PC-3 (cell line): ENCODE results near the gene KIT. TPM values are rescaled to one million over a fixed set of nuclear protein-coding genes. Genes with fewer than 3 reads are reported as not detected.

Experiments
- ATAC-seq: fragments of 200-7000 bp; cut with Tn5 transposase; 2 replicates; pipeline ENCODE4 v1.9.1; 2020; ENCODE audit warnings: mild to moderate bottlenecking, moderate library complexity
- BruUV-seq: library from RNA; stranded (reverse); fragments of 400-500 nt; replicated peaks from 2 replicates; lab custom pipeline; 2021; lab: Mats Ljungman, UMichigan
- CTCF ChIA-PET: fragments of 300-600 bp; sonication (Branson Sonifier 250); formaldehyde crosslinking; loops from one replicate; lab custom pipeline; 2022; ENCODE audit warnings: antibody characterized with exemption; lab: Charles Lee
- POLR2A ChIA-PET: fragments of 300-600 bp; sonication (Branson Sonifier 250); formaldehyde crosslinking; loops from one replicate; lab custom pipeline; 2022; ENCODE audit warnings: antibody characterized with exemption; ENCODE audit not compliant: unreplicated experiment; lab: Charles Lee
- DNase-seq: peaks from one replicate; pipeline ENCODE4 v3.0.0-alpha.2; 2015
- H2AFZ ChIP-seq: fragments of 300-600 bp; sonication (generic); 2 replicates; pipeline ENCODE4 v1.6.0; 2016; ENCODE audit warnings: antibody characterized with exemption, low read length
- H3F3A ChIP-seq: fragments of 300-600 bp; sonication (generic); one replicate; pipeline ENCODE4 v1.6.0; 2017; ENCODE audit warnings: antibody characterized with exemption, low read length, control low read depth, mild to moderate bottlenecking; ENCODE audit not compliant: unreplicated experiment
- H3K27ac ChIP-seq: fragments of 300-600 bp; sonication (generic); 2 replicates; pipeline ENCODE4 v1.5.1; 2016; ENCODE audit warnings: mild to moderate bottlenecking, low read length
- H3K27me3 ChIP-seq: fragments of 300-600 bp; sonication (generic); 2 replicates; pipeline ENCODE4 v1.6.1; 2016; ENCODE audit warnings: low read length, mixed read lengths
- H3K36me3 ChIP-seq: fragments of 300-600 bp; sonication (generic); 2 replicates; pipeline ENCODE4 v1.6.1; 2016; ENCODE audit warnings: low read depth, mixed run types, low read length, mixed read lengths
- H3K4me1 ChIP-seq: fragments of 300-600 bp; sonication (generic); 2 replicates; pipeline ENCODE4 v1.5.1; 2016; ENCODE audit warnings: low read length; ENCODE audit not compliant: insufficient read depth
- H3K4me2 ChIP-seq: fragments of 300-600 bp; sonication (generic); 2 replicates; pipeline ENCODE4 v1.6.0; 2016; ENCODE audit warnings: low read length
- H3K4me3 ChIP-seq: fragments of 300-600 bp; sonication (generic); 2 replicates; pipeline ENCODE4 v1.5.1; 2016; ENCODE audit warnings: mild to moderate bottlenecking, low read length, mixed read lengths
- H3K79me2 ChIP-seq: fragments of 300-600 bp; sonication (generic); 2 replicates; pipeline ENCODE4 v1.6.1; 2017; ENCODE audit warnings: low read length, mixed read lengths
- H3K9ac ChIP-seq: fragments of 300-600 bp; sonication (generic); 2 replicates; pipeline ENCODE4 v1.6.0; 2016; ENCODE audit warnings: mild to moderate bottlenecking, low read length
- H3K9me2 ChIP-seq: fragments of 300-600 bp; sonication (generic); replicated peaks from 2 replicates; pipeline ENCODE4 v1.6.1; 2016; ENCODE audit warnings: mixed run types, low read length, mixed read lengths
- H3K9me3 ChIP-seq: fragments of 300-600 bp; sonication (generic); 2 replicates; pipeline ENCODE4 v1.6.1; 2016; ENCODE audit warnings: low read length, mixed read lengths
- H4K20me1 ChIP-seq: fragments of 300-600 bp; sonication (generic); 2 replicates; pipeline ENCODE4 v1.6.1; 2016; ENCODE audit warnings: low read length, mixed read lengths
- EZH2 ChIP-seq: fragments of 300-600 bp; sonication (generic); IDR thresholded peaks from one replicate; pipeline ENCODE4 v1.6.1; 2017; ENCODE audit warnings: antibody characterized with exemption, mild to moderate bottlenecking, low read length; ENCODE audit not compliant: unreplicated experiment
- EZH2phosphoT487 ChIP-seq: fragments of 300-600 bp; sonication (generic); IDR thresholded peaks from 2 replicates; pipeline ENCODE4 v1.6.1; 2018; ENCODE audit warnings: mild to moderate bottlenecking, antibody characterized with exemption, low read length, borderline replicate concordance
- intact Hi-C: fragments of 100-400 bp; cut with micrococcal nuclease; formaldehyde crosslinking; loops from 2 replicates; pipeline ENCODE4 v1.9.0; 2023
- total RNA-seq: library from RNA; depleted of rRNA; stranded (reverse); fragments of >200 nt; gene quantifications from 2 replicates; pipeline ENCODE4 v1.2.3, GENCODE V29; 2014
- TF ChIP-seq, protein P1 (sequence below): fragments of 300-600 bp; sonication (generic); conservative IDR thresholded peaks from 2 replicates; pipeline ENCODE4 v1.5.1; 2017; ENCODE audit warnings: antibody characterized with exemption, low read depth, mild to moderate bottlenecking, low read length

Gene KIT
- total RNA-seq, 1 experiment from 2014 or later = not detected

GRCh38 chr4:54750341-54750740 lies 92.6 kb downstream of the KIT start:
- TF ChIP-seq, protein P1, sequence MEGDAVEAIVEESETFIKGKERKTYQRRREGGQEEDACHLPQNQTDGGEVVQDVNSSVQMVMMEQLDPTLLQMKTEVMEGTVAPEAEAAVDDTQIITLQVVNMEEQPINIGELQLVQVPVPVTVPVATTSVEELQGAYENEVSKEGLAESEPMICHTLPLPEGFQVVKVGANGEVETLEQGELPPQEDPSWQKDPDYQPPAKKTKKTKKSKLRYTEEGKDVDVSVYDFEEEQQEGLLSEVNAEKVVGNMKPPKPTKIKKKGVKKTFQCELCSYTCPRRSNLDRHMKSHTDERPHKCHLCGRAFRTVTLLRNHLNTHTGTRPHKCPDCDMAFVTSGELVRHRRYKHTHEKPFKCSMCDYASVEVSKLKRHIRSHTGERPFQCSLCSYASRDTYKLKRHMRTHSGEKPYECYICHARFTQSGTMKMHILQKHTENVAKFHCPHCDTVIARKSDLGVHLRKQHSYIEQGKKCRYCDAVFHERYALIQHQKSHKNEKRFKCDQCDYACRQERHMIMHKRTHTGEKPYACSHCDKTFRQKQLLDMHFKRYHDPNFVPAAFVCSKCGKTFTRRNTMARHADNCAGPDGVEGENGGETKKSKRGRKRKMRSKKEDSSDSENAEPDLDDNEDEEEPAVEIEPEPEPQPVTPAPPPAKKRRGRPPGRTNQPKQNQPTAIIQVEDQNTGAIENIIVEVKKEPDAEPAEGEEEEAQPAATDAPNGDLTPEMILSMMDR = no peak
- TF ChIP-seq EZH2 (no peak), EZH2phosphoT487 (no peak)
- H2AFZ ChIP-seq = no peak overlapping the region
- no peak overlapping the region for H3K9ac ChIP-seq
- no peak overlapping the region for H3K4me3 ChIP-seq
- no peaks in the 10 kb centered on the region for H3K36me3 ChIP-seq
- H3K27ac ChIP-seq = no peak overlapping the region
- H4K20me1 ChIP-seq = no peaks in the 10 kb centered on the region
- no peaks in the 10 kb centered on the region for H3K9me3 ChIP-seq
- no peaks in the 10 kb centered on the region for H3K4me1 ChIP-seq
- H3K4me2 ChIP-seq = no peak overlapping the region
- POLR2A ChIA-PET = no interaction called here
- no peaks in the 10 kb centered on the region for H3F3A ChIP-seq
- ATAC-seq (no peak), DNase-seq (no peak)
- CTCF ChIA-PET = no interaction called here
- H3K79me2 ChIP-seq = no peaks in the 10 kb centered on the region
- no peaks in the 10 kb centered on the region for H3K9me2 ChIP-seq
- intact Hi-C loops = no loop called here
- peaks cover 37% of the 10 kb centered on the region for H3K27me3 ChIP-seq
- BruUV-seq = no TSS peak

- H3K36me3 ChIP-seq = no peaks in the 10 kb centered on the region
- H4K20me1 ChIP-seq = no peaks in the 10 kb centered on the region
- intact Hi-C loops = no loop called here
- ATAC-seq = no peak
- no peaks in the 10 kb centered on the region for H3K9me3 ChIP-seq
- no peak overlapping the region for H2AFZ ChIP-seq
- no peaks in the 10 kb centered on the region for H3F3A ChIP-seq
- no peaks in the 10 kb centered on the region for H3K79me2 ChIP-seq
- H3K27ac ChIP-seq = no peak overlapping the region
- POLR2A ChIA-PET = no interaction called here
- H3K27me3 ChIP-seq = peaks cover 48% of the 10 kb centered on the region
- CTCF ChIA-PET = no interaction called here
- H3K4me3 ChIP-seq = no peak overlapping the region
- no peak overlapping the region for H3K9ac ChIP-seq
- no peaks in the 10 kb centered on the region for H3K9me2 ChIP-seq
- no peak overlapping the region for H3K4me2 ChIP-seq
- no TSS peak for BruUV-seq
- no peak for DNase-seq
- H3K4me1 ChIP-seq = no peaks in the 10 kb centered on the region
- no peak for TF ChIP-seq EZH2phosphoT487
- TF ChIP-seq EZH2 = no peak
- TF ChIP-seq, protein P1 = no peak
These were observed 96.6 kb downstream of the KIT start for GRCh38 chr4:54754394-54754793.

DNA sequence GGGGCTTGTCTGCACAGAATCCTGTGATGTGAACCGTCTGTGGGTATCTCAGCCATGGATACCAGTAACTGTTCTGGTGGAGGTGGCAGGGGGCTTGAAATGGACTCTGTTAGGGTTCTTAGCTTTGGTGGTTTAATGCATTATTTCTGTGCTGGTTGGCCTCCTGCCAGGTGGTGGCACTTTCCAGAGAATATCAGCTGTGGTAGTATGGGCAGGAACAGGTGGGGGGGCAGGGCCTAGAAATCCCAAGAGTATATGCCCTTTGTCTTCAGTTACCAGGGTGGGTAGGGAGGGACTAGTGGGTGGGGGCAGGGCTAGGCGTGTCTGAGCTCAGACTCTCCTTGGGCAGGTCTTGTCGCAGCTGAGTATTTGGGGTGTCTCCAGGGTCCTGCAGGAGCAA lies 106.7 kb downstream of the KIT start:
- DNase-seq (no peak), ATAC-seq (no peak)
- no peak overlapping the region for H3K27ac ChIP-seq
- H3K27me3 ChIP-seq = no peaks in the 10 kb centered on the region
- BruUV-seq = no TSS peak
- no peak overlapping the region for H2AFZ ChIP-seq
- POLR2A ChIA-PET = no interaction called here
- no peak overlapping the region for H3K9ac ChIP-seq
- no peaks in the 10 kb centered on the region for H3K9me3 ChIP-seq
- no peaks in the 10 kb centered on the region for H3K79me2 ChIP-seq
- H3K9me2 ChIP-seq = no peaks in the 10 kb centered on the region
- no peak overlapping the region for H3K4me3 ChIP-seq
- H3K4me1 ChIP-seq = no peaks in the 10 kb centered on the region
- no peaks in the 10 kb centered on the region for H4K20me1 ChIP-seq
- H3F3A ChIP-seq = no peaks in the 10 kb centered on the region
- H3K36me3 ChIP-seq = no peaks in the 10 kb centered on the region
- TF ChIP-seq, protein P1 = no peak
- TF ChIP-seq EZH2 (no peak), EZH2phosphoT487 (no peak)
- intact Hi-C loops = no loop called here
- H3K4me2 ChIP-seq = no peak overlapping the region
- CTCF ChIA-PET = no interaction called here
